ENCODE measurements around the gene CACNB1.

The CACNB1 gene

DNA sequence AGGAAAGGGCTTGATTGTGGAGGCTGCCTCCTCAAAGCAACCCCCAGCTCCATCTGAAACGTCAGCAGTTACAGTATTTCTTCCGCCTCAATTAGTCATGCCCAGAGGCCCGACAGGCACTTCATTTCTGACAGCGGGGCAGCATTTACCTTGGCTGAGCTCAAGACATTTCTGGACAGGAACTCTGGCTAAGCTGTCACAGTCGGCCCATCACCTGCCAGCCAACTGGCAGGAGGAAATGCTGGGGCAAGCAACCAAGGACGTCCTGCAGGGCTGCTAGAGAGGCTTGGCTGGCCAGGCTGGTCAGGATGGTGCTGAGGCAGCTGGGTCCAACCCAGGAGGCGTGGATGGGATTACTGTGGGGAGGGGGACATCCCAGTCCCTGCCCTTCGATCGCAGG is 73.8 kb downstream of the CACNB1 start:
- no peak overlapping the region for H3K27ac Mint-ChIP-seq
- H3K27me3 Mint-ChIP-seq = no peaks in the 10 kb centered on the region
- no peak overlapping the region for H3K4me3 Mint-ChIP-seq
- no peak for ATAC-seq
- peaks cover 8% of the 10 kb centered on the region for H3K4me1 Mint-ChIP-seq
- no peaks in the 10 kb centered on the region for H3K9me3 Mint-ChIP-seq
- H3K36me3 Mint-ChIP-seq = no peaks in the 10 kb centered on the region
